Left ventricle myocardium inferior (tissue), 1 donor: ENCODE data around the gene TECTB. TPM values are rescaled to one million over a fixed set of nuclear protein-coding genes. Genes with fewer than 3 reads are reported as not detected.

Experiments
- DNase-seq: peaks from one replicate; pipeline ENCODE4 v3.0.0-alpha.2; 2020
- H3K27ac ChIP-seq: fragments of 200-600 bp; replicated peaks from 2 replicates; pipeline ENCODE4 v1.8.0; 2021
- H3K27me3 ChIP-seq: fragments of 200-600 bp; 2 replicates; pipeline ENCODE4 v1.8.0; 2021; ENCODE audit warnings: low read depth
- H3K36me3 ChIP-seq: fragments of 200-600 bp; 2 replicates; pipeline ENCODE4 v1.8.0; 2021
- H3K4me1 ChIP-seq: fragments of 200-600 bp; 2 replicates; pipeline ENCODE4 v1.8.0; 2021
- H3K4me3 ChIP-seq: fragments of 200-600 bp; 2 replicates; pipeline ENCODE4 v1.8.0; 2021; ENCODE audit warnings: mild to moderate bottlenecking, moderate library complexity
- H3K9me3 ChIP-seq: fragments of 200-600 bp; replicated peaks from 2 replicates; pipeline ENCODE4 v1.8.0; 2021
- CTCF ChIP-seq: fragments of 200-600 bp; IDR thresholded peaks from 2 replicates; pipeline ENCODE4 v1.8.0; 2021; ENCODE audit warnings: antibody characterized with exemption, mild to moderate bottlenecking, borderline replicate concordance
- intact Hi-C: fragments of 100-400 bp; cut with micrococcal nuclease; formaldehyde crosslinking; loops from one replicate; pipeline ENCODE4 v1.11.0; 2022
- total RNA-seq: library from RNA; stranded (reverse); fragmentation: NEBNext Ultra II Directional; extraction: Animal tissue kit (Norgen Biotek cat#: 25700); gene quantifications from one replicate; pipeline ENCODE4 v1.2.1, GENCODE V29; 2021
- donor health status: DM: no; HTN: yes; CAD: no; lungs with severe emphysema.

Gene TECTB
- total RNA-seq, 1 donor from 2014 or later, result not detected

GRCh38 chr10:112345743-112346142 is 62.5 kb downstream of the TECTB start:
- no peaks in the 10 kb centered on the region for H3K4me1 ChIP-seq

GRCh38 chr10:112346774-112347173 is 63.6 kb downstream of the TECTB start:
- intact Hi-C loops, result no loop called here
- Histone ChIP-seq H3K9me3 (no peaks in the 10 kb centered on the region), H3K27me3 (no peaks in the 10 kb centered on the region), H3K36me3 (no peaks in the 10 kb centered on the region), H3K27ac (no peak overlapping the region), H3K4me1 (peaks cover 8% of the 10 kb centered on the region), H3K4me3 (no peak overlapping the region)
- no peak for TF ChIP-seq CTCF
- no peak for DNase-seq

More at GRCh38 chr10:112345743-112346142, 62.5 kb downstream of the TECTB start:
- Histone ChIP-seq H3K4me3 (no peak overlapping the region), H3K36me3 (no peaks in the 10 kb centered on the region), H3K27me3 (no peaks in the 10 kb centered on the region), H3K27ac (no peak overlapping the region), H3K9me3 (no peaks in the 10 kb centered on the region)
- DNase-seq, result no peak
- TF ChIP-seq CTCF, result no peak
- intact Hi-C loops, result no loop called here

GRCh38 chr10:112347709-112348671 is 64.8 kb downstream of the TECTB start:
- no peak for TF ChIP-seq CTCF
- Histone ChIP-seq H3K9me3 (no peaks in the 10 kb centered on the region), H3K4me1 (peaks cover 9% of the 10 kb centered on the region), H3K27ac (no peak overlapping the region), H3K27me3 (no peaks in the 10 kb centered on the region), H3K4me3 (no peak overlapping the region), H3K36me3 (no peaks in the 10 kb centered on the region)
- intact Hi-C loops, result no loop called here
- no peak for DNase-seq

- Histone ChIP-seq H3K4me3 (no peak overlapping the region), H3K4me1 (peaks cover 9% of the 10 kb centered on the region), H3K36me3 (no peaks in the 10 kb centered on the region), H3K27me3 (no peaks in the 10 kb centered on the region), H3K27ac (no peak overlapping the region), H3K9me3 (no peaks in the 10 kb centered on the region)
- TF ChIP-seq CTCF, result no peak
- intact Hi-C loops, result no loop called here
- no peak for DNase-seq
Measured at GRCh38 chr10:112348759-112349158, 65.6 kb downstream of the TECTB start.

- no peak for TF ChIP-seq CTCF
- H3K4me1 ChIP-seq, result peaks cover 9% of the 10 kb centered on the region
- DNase-seq, result no peak
- no peaks in the 10 kb centered on the region for H3K9me3 ChIP-seq
- no peaks in the 10 kb centered on the region for H3K27me3 ChIP-seq
- no peaks in the 10 kb centered on the region for H3K36me3 ChIP-seq
- no peak overlapping the region for H3K4me3 ChIP-seq
- no peak overlapping the region for H3K27ac ChIP-seq
- intact Hi-C loops, result no loop called here
Measured at GRCh38 chr10:112349521-112350085, 66.4 kb downstream of the TECTB start.
